Activated CD8-positive, alpha-beta T cell treated with anti-CD3 and anti-CD28 coated beads, Interleukin-2, amount 10 ng/mL, durations not matched to agents 7 days and 5 days (primary cell): ENCODE measurements around the gene CSRNP3. TPM values are rescaled to one million over a fixed set of nuclear protein-coding genes. Genes with fewer than 3 reads are reported as not detected.

Source experiments
- ATAC-seq: fragments of 150-1000 bp; cut with Tn5 transposase; one replicate; pipeline ENCODE4 v1.10.0; 2021; ENCODE audit warnings: moderate library complexity
- CTCF ChIA-PET: fragments of 350-600 bp; sonication (Branson Sonifier 250); formaldehyde crosslinking; loops from one replicate; lab custom pipeline; 2021; ENCODE audit warnings: antibody characterized with exemption; lab: Charles Lee
- POLR2A ChIA-PET: fragments of 350-600 bp; sonication (Branson Sonifier 250); formaldehyde crosslinking; loops from one replicate; lab custom pipeline; 2021; ENCODE audit warnings: antibody characterized with exemption; lab: Charles Lee
- DNase-seq: peaks from one replicate; pipeline ENCODE4 v3.0.0-alpha.2; 2020
- H3K27ac Mint-ChIP-seq: one replicate; pipeline ENCODE4 v1.8.0; 2021; ENCODE audit warnings: mild to moderate bottlenecking, mixed read lengths
- H3K27me3 Mint-ChIP-seq: one replicate; pipeline ENCODE4 v1.8.0; 2021; ENCODE audit warnings: low read depth, mixed read lengths
- H3K36me3 Mint-ChIP-seq: one replicate; pipeline ENCODE4 v1.8.0; 2021; ENCODE audit warnings: low read depth, mixed read lengths
- H3K4me1 Mint-ChIP-seq: one replicate; pipeline ENCODE4 v1.8.0; 2021; ENCODE audit warnings: low read depth, mixed read lengths
- H3K4me3 Mint-ChIP-seq: one replicate; pipeline ENCODE4 v1.8.0; 2021; ENCODE audit warnings: mild to moderate bottlenecking, mixed read lengths
- H3K9me3 Mint-ChIP-seq: one replicate; pipeline ENCODE4 v1.8.0; 2022; ENCODE audit warnings: mixed read lengths; ENCODE audit not compliant: insufficient read depth
- total RNA-seq, 2 experiments: library from RNA; stranded (reverse); gene quantifications; one replicate each; pipeline ENCODE4 v1.2.3, GENCODE V29; 2021

The CSRNP3 gene
- total RNA-seq, 2 experiments from 2014 or later = not detected

DNA sequence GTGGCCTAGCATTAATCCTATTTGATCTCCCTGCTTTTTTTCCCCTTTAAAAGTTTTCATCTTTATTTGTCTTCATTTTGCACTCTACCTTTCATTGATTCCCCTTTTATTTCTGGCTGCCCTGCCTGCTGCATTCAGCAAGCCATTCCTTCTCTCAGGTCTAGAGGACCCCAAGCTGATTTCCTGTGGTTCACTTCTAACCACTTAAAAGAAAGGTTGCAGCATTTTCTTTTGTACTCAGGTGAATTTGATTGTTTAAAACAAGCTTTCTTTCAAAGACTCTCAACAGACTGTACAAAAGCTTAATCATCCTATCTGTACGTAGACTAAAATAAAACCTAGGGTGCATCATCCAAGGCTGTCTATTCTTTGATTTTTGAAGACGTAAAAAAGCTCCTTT is 160.3 kb downstream of the CSRNP3 start:
- no peaks in the 10 kb centered on the region for H3K9me3 Mint-ChIP-seq
- CTCF ChIA-PET = no interaction called here

DNA sequence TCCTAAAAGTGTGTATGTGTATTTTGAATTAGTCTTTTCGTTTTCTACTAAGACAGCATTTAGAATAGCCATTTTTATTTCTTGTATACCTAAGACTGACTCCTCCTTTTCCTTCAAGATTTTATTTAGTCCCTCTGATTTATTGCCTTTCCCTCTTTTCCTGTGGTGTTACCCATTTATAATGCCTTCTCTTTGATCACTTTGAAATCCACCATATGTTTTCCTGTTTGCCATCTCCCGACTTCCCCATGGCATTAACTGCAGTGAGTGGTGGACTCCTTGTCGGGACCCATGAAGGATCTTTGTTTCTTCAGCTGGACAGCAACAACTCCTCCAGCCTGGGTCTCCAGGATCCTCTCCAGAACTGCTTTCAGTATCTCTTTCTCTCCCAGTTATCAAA is 160.7 kb downstream of the CSRNP3 start:
- Mint-ChIP-seq H3K9me3 (no peaks in the 10 kb centered on the region), H3K27ac (no peak overlapping the region), H3K27me3 (no peaks in the 10 kb centered on the region), H3K4me3 (no peak overlapping the region), H3K4me1 (peaks cover 9% of the 10 kb centered on the region), H3K36me3 (no peaks in the 10 kb centered on the region)
- POLR2A ChIA-PET = no interaction called here
- no peak for ATAC-seq
- CTCF ChIA-PET = no interaction called here
- DNase-seq = no peak

More for the DNA sequence above, 160.3 kb downstream of the CSRNP3 start:
- ATAC-seq (peak; percentile 55), DNase-seq (no peak)
- Mint-ChIP-seq H3K36me3 (no peaks in the 10 kb centered on the region), H3K27me3 (no peaks in the 10 kb centered on the region), H3K27ac (no peak overlapping the region), H3K4me1 (peaks cover 9% of the 10 kb centered on the region), H3K4me3 (no peak overlapping the region)
- POLR2A ChIA-PET = no interaction called here

DNA sequence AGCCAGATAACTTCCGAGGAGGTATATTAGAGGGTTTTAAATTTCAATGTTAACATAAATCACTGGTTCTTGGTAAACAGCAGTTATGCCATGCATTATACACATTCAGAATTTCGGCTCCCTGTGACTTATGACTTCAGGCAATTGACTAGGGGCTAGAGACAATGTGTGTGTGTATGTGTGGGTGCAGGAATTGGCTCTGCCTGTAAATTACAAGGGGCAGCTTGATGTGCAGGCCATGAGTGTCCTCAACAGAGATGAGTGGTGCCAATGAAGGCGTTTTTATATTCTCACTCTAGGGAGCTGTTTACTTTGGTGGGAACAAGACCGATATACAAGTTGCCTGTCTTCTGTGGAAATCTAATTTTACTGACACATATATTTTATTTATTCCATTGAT is 161.6 kb downstream of the CSRNP3 start:
- POLR2A ChIA-PET = no interaction called here
- H3K27ac Mint-ChIP-seq = no peak overlapping the region
- CTCF ChIA-PET = no interaction called here
- peaks cover 9% of the 10 kb centered on the region for H3K4me1 Mint-ChIP-seq
- no peaks in the 10 kb centered on the region for H3K27me3 Mint-ChIP-seq
- ATAC-seq (no peak), DNase-seq (no peak)
- H3K4me3 Mint-ChIP-seq = no peak overlapping the region
- no peaks in the 10 kb centered on the region for H3K9me3 Mint-ChIP-seq
- no peaks in the 10 kb centered on the region for H3K36me3 Mint-ChIP-seq

DNA sequence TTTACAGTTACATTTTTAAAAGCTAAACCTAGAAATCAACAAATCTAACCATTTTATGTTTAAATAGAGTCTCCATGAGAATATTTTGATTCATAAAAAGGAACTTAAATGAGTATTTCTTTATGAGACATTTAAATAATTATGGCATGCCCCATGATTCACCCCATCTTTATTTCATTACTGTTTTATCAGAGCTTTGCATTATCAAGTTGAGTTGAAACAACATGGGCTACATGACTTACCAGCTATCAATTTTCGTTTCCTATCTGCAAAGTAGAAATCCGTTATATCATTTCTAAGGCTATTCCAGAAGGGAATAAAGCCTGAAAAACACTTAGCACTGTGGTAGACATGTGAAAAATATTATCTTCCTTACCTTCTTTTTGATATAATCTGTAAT is 163.1 kb downstream of the CSRNP3 start:
- Mint-ChIP-seq H3K27me3 (no peaks in the 10 kb centered on the region), H3K27ac (no peak overlapping the region), H3K36me3 (no peaks in the 10 kb centered on the region), H3K4me3 (no peak overlapping the region), H3K4me1 (peaks cover 9% of the 10 kb centered on the region), H3K9me3 (no peaks in the 10 kb centered on the region)
- no peak for DNase-seq
- no peak for ATAC-seq
- ChIA-PET POLR2A (no interaction called here), CTCF (no interaction called here)

DNA sequence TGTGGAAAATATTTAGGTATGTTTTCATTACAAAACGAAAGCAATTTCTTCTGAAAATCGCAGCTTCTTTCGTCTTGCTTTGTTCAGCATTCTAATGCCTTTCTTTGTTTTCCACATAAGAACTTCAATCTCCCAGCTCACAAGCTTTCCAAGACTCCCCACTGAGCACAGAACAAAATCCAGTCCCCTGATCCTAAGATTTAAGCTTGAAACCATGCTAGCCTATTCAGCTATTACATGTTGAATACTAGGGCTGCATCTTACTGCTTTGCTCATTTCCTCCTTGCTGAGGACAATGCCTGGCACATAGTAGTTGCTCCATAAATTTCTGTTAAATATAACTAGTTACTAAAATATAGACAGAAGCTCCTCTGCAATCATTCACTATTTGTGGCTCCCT is 163.9 kb downstream of the CSRNP3 start:
- H3K27me3 Mint-ChIP-seq = no peaks in the 10 kb centered on the region
- POLR2A ChIA-PET = no interaction called here
- no peaks in the 10 kb centered on the region for H3K36me3 Mint-ChIP-seq
- DNase-seq = no peak
- H3K4me3 Mint-ChIP-seq = no peak overlapping the region
- no peak for ATAC-seq
- CTCF ChIA-PET = interaction anchor here (1.1 kb wide), 1 partner anchor 241 kb away, joined by 4 read pairs; no protein-coding TSS in a partner anchor
- H3K9me3 Mint-ChIP-seq = no peaks in the 10 kb centered on the region
- no peak overlapping the region for H3K27ac Mint-ChIP-seq
- H3K4me1 Mint-ChIP-seq = peaks cover 9% of the 10 kb centered on the region

DNA sequence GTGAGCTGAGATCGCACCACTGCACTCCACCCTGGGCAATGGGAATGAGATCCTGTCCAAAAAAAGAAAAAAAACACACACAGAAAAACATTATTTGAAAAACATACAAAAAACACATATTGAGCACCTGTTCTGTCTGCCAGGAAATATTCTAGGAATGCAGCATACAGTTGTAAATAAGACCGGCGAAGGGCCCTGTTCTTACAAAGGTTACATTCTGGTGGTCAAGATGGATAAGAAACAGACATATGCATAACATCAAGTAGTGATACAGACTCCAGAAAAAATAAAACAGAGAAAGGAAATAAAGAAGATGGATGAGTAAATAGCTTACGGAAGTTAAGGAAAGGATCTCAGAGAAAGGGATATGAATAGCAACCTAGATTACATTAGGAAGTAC is 164.8 kb downstream of the CSRNP3 start:
- Mint-ChIP-seq H3K4me1 (peaks cover 9% of the 10 kb centered on the region), H3K36me3 (no peaks in the 10 kb centered on the region), H3K27me3 (no peaks in the 10 kb centered on the region), H3K4me3 (no peak overlapping the region), H3K9me3 (no peaks in the 10 kb centered on the region), H3K27ac (no peak overlapping the region)
- DNase-seq (no peak), ATAC-seq (no peak)
- CTCF ChIA-PET = no interaction called here
- POLR2A ChIA-PET = no interaction called here

DNA sequence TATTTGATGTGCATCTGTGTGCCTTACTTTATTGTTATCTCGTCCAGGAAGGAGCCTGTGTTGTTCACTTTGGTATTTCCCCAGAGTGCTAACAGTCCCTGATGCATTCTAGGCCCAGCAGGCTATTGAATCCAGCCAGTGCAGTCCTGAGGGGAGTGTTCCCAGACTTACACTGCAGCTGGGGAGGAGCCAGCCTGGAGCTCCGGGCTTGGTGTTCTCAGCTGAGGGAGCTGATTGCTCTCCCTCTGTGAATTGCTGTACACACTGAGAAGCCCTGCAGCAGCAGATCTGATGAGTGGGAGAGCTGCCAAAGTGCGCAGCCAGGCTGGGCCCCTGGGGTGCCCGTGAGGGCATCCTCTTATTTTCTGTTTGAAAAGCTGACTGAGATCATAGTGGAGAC is 165.4 kb downstream of the CSRNP3 start:
- CTCF ChIA-PET = no interaction called here

DNA sequence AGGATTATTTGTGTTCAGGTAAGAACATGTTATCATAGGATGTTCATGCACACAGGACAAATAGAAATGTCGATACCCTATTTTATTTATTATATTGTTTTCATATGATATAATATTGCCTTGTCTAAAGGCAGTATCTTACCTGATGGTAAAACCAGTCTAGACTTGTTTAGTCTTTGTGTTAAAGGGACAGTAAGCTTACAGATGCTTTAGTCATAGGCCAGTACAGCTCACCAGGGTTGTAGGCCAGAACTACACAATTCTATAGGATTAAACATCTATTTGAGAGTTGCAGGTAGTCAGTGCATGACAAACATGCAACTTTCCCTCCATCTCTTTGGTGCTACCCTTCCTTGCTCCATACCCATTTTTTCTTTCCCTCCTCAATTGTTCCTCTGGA is 166.0 kb downstream of the CSRNP3 start:
- no peaks in the 10 kb centered on the region for H3K27me3 Mint-ChIP-seq
- H3K27ac Mint-ChIP-seq = no peak overlapping the region
- no peak for ATAC-seq

More for the DNA sequence above, 165.4 kb downstream of the CSRNP3 start:
- Mint-ChIP-seq H3K27me3 (no peaks in the 10 kb centered on the region), H3K4me3 (no peak overlapping the region), H3K4me1 (peaks cover 6% of the 10 kb centered on the region), H3K9me3 (no peaks in the 10 kb centered on the region), H3K27ac (no peak overlapping the region), H3K36me3 (no peaks in the 10 kb centered on the region)
- POLR2A ChIA-PET = no interaction called here
- DNase-seq (no peak), ATAC-seq (no peak)

DNA sequence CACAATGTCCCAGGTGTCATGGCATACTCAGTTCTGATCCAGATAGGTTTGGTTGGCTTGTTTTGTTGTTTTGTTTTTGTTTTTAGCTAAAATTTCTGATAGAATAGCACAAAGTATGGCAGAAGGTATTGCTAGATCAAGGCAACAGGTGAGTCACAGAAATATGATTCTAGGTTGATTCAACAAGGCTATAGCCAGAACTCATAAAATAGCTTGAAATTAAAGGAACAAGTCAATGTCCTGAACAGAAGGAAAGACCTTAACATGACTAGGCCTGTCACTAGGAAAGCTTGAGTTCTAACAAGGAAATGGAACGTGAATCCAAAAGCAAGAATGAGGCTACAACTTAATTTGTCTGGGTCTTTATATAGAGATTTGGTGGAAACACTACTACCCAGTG is 167.5 kb downstream of the CSRNP3 start:
- POLR2A ChIA-PET = no interaction called here
- no peaks in the 10 kb centered on the region for H3K27me3 Mint-ChIP-seq
- no peaks in the 10 kb centered on the region for H3K4me1 Mint-ChIP-seq
- H3K36me3 Mint-ChIP-seq = no peaks in the 10 kb centered on the region
- H3K4me3 Mint-ChIP-seq = no peak overlapping the region
- no peaks in the 10 kb centered on the region for H3K9me3 Mint-ChIP-seq
- CTCF ChIA-PET = no interaction called here
- no peak for DNase-seq
- no peak for ATAC-seq
- no peak overlapping the region for H3K27ac Mint-ChIP-seq

More for the DNA sequence above, 166.0 kb downstream of the CSRNP3 start:
- Mint-ChIP-seq H3K9me3 (no peaks in the 10 kb centered on the region), H3K4me1 (peaks cover under 1% of the 10 kb centered on the region), H3K4me3 (no peak overlapping the region), H3K36me3 (no peaks in the 10 kb centered on the region)
- no peak for DNase-seq
- ChIA-PET CTCF (no interaction called here), POLR2A (no interaction called here)

DNA sequence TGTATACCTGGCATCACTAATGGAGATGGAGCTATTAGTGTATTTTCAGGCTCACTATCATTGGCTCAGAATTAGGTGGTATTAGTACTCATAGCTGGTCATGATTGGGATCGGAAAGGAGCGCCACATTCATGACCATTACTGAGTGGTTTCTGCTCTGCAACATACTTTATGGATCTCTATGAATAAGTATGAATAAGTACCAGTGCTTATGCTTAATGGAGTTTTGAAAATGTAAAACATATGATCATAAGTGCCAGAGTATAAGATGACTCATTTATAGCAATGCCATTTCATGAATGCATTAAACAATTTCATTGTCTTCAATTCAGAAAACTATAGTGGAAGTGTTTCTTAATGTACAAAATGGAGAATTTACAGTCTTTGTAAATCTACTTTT is 167.9 kb downstream of the CSRNP3 start:
- no peak overlapping the region for H3K27ac Mint-ChIP-seq
- ChIA-PET CTCF (no interaction called here), POLR2A (no interaction called here)
- no peaks in the 10 kb centered on the region for H3K36me3 Mint-ChIP-seq
- H3K27me3 Mint-ChIP-seq = no peaks in the 10 kb centered on the region
- no peaks in the 10 kb centered on the region for H3K4me1 Mint-ChIP-seq
- DNase-seq = no peak
- no peak overlapping the region for H3K4me3 Mint-ChIP-seq
- H3K9me3 Mint-ChIP-seq = no peaks in the 10 kb centered on the region
- no peak for ATAC-seq

DNA sequence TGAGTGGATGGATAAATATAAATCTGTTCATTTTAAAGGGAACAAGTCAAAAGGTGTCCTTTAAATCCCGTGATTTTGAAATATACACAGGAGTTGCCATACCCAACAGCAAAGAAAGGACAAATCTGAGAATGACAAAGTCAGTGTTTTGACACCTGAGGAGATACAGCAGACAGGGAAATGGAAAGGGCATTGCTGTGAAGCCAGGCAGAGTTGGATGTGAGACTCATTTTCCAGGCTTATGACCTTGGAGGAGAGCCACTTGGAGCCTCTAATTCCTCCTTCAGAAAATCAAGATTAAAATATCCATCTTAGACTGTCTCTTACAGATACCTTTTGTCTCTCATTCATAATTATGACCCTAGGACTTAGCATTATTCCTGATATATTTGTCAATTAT is 170.0 kb downstream of the CSRNP3 start:
- Mint-ChIP-seq H3K4me1 (no peaks in the 10 kb centered on the region), H3K36me3 (no peaks in the 10 kb centered on the region), H3K9me3 (no peaks in the 10 kb centered on the region), H3K27ac (no peak overlapping the region), H3K4me3 (no peak overlapping the region), H3K27me3 (no peaks in the 10 kb centered on the region)
- DNase-seq (no peak), ATAC-seq (no peak)
- POLR2A ChIA-PET = no interaction called here
- CTCF ChIA-PET = no interaction called here

DNA sequence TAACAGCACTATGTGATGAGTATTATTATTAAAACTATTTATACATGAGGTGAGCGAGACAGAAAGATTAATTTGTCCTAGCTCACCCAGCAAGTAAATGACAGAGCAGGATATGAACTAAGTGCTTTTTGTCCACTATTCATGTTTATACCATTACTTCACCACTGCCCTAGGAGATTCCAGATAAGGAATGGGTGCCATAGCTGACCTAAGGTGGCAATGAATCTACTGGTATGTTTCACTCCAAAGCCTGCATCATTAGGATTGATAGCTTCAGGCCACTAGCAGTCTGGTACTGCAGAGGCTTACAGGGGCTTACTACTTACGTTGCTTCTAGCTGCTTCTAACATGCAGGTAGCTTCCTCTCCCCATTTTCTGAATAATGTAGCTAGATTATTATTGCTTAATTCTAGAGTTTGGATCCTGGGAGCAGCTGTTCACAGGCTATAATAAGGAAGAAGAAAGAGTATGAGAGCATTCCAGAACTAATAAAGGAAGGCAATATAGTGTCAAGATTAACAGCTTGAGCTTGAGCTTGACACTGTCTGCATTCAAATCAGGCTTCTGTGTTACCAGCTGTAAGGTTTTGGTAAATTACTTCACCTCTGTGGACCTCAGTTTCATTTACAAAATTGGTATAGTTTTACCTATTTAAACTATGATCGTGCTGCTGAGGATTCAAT is 170.9 kb downstream of the CSRNP3 start:
- no peaks in the 10 kb centered on the region for H3K27me3 Mint-ChIP-seq
- H3K36me3 Mint-ChIP-seq = no peaks in the 10 kb centered on the region
- ChIA-PET CTCF (no interaction called here), POLR2A (no interaction called here)
- no peaks in the 10 kb centered on the region for H3K4me1 Mint-ChIP-seq
- H3K9me3 Mint-ChIP-seq = no peaks in the 10 kb centered on the region
- ATAC-seq = no peak
- DNase-seq = no peak
- no peak overlapping the region for H3K27ac Mint-ChIP-seq
- H3K4me3 Mint-ChIP-seq = no peak overlapping the region
